Stimulated activated naive B cell treated with anti-CD40 and anti-IgM and Interleukin-4, amounts not matched to agents 10 μg/mL and 1 μg/mL and 100 μg/mL, for 72 hours (primary cell): ENCODE results near the gene C3orf49.

Experiments
- ATAC-seq, 2 donors: fragments of 150-1000 bp; cut with Tn5 transposase; replicated peaks; 2 replicates each; pipeline ENCODE4 v1.10.0; 2021; ENCODE audit warnings: moderate library complexity in 1 of 2
- DNase-seq: peaks from one replicate; pipeline ENCODE4 v3.0.0; 2021
- H3K27ac Mint-ChIP-seq: one replicate; pipeline ENCODE4 v1.8.0; 2022; ENCODE audit warnings: mild to moderate bottlenecking, mixed read lengths
- H3K27me3 Mint-ChIP-seq, 2 donors: one replicate each; pipeline ENCODE4 v1.8.0; 2022; ENCODE audit warnings: mixed read lengths in 2 of 2
- H3K36me3 Mint-ChIP-seq, 2 donors: one replicate each; pipeline ENCODE4 v1.8.0; 2022; ENCODE audit warnings: mixed read lengths in 2 of 2, mild to moderate bottlenecking in 1 of 2
- H3K4me1 Mint-ChIP-seq, 2 donors: one replicate each; pipeline ENCODE4 v1.8.0; 2022; ENCODE audit warnings: mixed read lengths in 2 of 2, mild to moderate bottlenecking in 1 of 2
- H3K4me3 Mint-ChIP-seq, 2 donors: one replicate each; pipeline ENCODE4 v1.8.0; 2022; ENCODE audit warnings: mild to moderate bottlenecking in 2 of 2, mixed read lengths in 2 of 2, moderate library complexity in 1 of 2
- H3K9me3 Mint-ChIP-seq, 2 donors: one replicate each; pipeline ENCODE4 v1.8.0; 2022; ENCODE audit warnings: mixed read lengths in 2 of 2, mild to moderate bottlenecking in 1 of 2

Gene C3orf49

DNA sequence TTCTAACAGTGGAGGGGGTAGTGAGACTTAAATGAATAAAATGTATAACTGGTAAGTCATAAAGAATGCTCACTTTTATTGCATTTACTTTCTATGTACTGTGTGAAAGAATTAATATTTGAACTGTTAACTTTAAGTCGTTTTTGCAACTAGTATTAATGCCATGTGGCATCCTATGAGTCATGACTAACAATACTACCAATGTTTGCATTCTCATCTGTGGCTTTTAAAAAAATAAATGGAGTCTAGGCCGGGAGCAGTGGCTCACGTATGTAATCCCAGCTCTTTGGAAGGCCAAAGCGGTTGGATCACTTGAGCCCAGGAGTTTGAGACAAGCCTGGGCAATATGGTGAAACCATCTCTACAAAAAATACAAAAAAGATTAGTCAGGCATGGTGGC lies 5.2 kb downstream of the C3orf49 start:
- Mint-ChIP-seq H3K27ac (no peak overlapping the region), H3K36me3 (peaks cover 7 to 23% of the 10 kb centered on the region in 2 donors), H3K9me3 (no peaks in the 10 kb centered on the region), H3K4me1 (no peaks in the 10 kb centered on the region), H3K27me3 (no peaks in the 10 kb centered on the region), H3K4me3 (no peak overlapping the region)
- no peak for ATAC-seq
- DNase-seq = no peak

DNA sequence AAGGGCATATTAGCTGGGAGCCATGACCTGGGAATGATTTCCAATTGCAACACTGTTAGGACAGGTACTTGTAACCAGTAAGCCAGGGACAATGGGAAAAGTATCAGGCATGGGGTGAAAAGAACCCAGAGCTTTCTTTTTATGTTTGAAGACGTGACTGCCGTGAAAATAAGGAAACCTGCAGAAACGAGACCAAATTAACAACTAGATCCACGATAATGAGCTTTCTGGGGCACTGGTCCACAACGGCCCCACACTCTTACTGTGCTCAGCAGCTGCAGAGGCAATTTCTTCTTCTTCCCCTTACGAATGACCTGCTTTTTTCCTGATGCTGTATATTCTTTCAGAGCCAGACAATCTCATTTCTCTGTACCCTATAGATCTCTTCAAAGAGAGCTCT lies 11.4 kb downstream of the C3orf49 start:
- no peak overlapping the region for H3K27ac Mint-ChIP-seq
- H3K4me1 Mint-ChIP-seq = no peaks in the 10 kb centered on the region
- H3K4me3 Mint-ChIP-seq = no peak overlapping the region
- no peaks in the 10 kb centered on the region for H3K9me3 Mint-ChIP-seq
- ATAC-seq (no peak), DNase-seq (no peak)
- H3K27me3 Mint-ChIP-seq = no peaks in the 10 kb centered on the region
- H3K36me3 Mint-ChIP-seq = peaks cover 22 to 38% of the 10 kb centered on the region in 2 donors

DNA sequence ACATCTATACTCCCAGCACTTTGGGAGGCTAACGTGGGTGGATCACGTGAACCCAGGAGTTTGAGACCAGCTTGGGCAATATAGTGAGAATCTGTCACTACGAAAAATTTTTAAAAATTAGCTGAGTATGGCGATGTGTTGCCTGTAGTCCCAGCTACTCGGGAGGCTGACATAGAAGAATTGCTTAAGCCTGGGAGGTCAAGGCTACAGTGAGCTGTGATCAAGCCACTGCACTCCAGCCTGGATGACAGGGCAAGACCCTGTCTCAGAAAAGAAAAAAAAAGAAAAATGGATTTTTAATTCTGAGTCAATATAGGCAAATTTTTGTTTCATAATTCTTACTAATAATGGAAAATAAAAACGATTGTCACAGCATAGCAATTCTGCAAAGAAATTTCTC lies 13.3 kb downstream of the C3orf49 start:
- Mint-ChIP-seq H3K9me3 (no peaks in the 10 kb centered on the region), H3K27ac (no peak overlapping the region), H3K4me1 (no peaks in the 10 kb centered on the region), H3K4me3 (no peak overlapping the region), H3K27me3 (no peaks in the 10 kb centered on the region), H3K36me3 (peaks cover 20 to 32% of the 10 kb centered on the region in 2 donors)
- ATAC-seq = no peak
- DNase-seq = no peak

DNA sequence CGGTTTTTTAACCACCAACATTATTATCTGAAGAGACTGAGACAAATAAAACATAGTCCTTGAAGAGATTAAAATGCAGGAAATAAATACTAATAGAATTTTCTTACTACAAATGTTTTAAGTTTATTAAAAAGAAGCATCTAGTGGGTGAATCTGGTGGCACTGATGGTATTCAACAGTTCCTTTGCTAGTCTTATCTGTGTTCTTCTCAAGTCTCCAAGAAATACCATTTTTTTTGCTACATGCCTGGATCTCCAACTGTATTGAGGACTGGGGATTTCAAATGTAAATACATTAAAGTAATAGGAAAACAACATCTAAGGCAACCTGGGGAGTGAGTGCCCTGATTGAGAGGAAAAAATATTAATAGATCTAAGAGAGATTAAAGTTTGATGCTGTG lies 22.6 kb downstream of the C3orf49 start:
- DNase-seq (no peak), ATAC-seq (no peak)
- no peaks in the 10 kb centered on the region for H3K9me3 Mint-ChIP-seq
- H3K27ac Mint-ChIP-seq = no peak overlapping the region
- H3K4me1 Mint-ChIP-seq = peaks cover 4 to 9% of the 10 kb centered on the region in 2 donors
- H3K4me3 Mint-ChIP-seq = no peak overlapping the region
- H3K36me3 Mint-ChIP-seq = peaks cover 3 to 30% of the 10 kb centered on the region in 2 donors
- no peaks in the 10 kb centered on the region for H3K27me3 Mint-ChIP-seq

DNA sequence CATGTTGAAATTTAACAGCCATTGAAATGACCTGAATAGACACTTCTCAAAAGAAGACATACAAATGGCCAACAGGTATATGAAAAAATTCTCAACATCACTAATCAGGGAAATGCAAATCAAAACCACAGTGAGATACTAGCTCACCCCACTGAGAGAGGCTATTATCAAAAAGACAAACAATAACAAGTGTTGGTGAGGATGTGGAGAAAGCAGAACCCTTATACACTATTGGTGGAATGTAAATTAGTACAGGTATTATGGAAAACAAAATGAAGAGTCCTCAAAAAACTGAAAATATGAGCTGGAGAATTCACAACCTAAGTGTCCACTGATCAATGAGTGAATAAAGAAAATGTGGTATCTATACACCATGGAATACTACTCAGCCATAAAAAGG lies 23.0 kb downstream of the C3orf49 start:
- H3K4me1 Mint-ChIP-seq = peaks cover 6 to 11% of the 10 kb centered on the region in 2 donors
- ATAC-seq (no peak), DNase-seq (no peak)
- H3K4me3 Mint-ChIP-seq = no peak overlapping the region
- no peak overlapping the region for H3K27ac Mint-ChIP-seq
- H3K9me3 Mint-ChIP-seq = no peaks in the 10 kb centered on the region
- no peaks in the 10 kb centered on the region for H3K27me3 Mint-ChIP-seq
- H3K36me3 Mint-ChIP-seq = peaks cover 3 to 30% of the 10 kb centered on the region in 2 donors

DNA sequence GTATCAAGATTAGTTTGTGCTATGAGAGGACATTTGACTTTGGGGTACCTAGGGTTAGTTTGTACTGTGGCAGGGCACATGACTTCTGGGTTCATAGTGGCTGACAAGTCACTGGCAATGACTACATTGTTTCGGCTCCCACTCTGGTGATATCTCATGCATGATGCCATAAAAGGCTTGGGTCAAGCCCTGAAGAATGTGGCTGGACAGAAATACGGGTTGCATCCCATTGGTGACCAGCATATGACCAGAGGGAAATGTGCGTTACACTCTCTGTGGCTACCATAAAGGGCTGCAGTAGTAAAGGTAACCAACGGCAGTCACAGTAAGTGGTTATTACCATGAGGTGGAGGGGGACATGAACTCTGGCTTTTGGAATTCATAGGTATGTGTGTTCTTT lies 26.1 kb downstream of the C3orf49 start:
- DNase-seq = no peak
- Mint-ChIP-seq H3K4me3 (no peak overlapping the region), H3K27me3 (no peaks in the 10 kb centered on the region), H3K27ac (no peak overlapping the region), H3K9me3 (no peaks in the 10 kb centered on the region), H3K4me1 (peaks cover 6 to 15% of the 10 kb centered on the region in 2 donors), H3K36me3 (peaks cover under 1 to 26% of the 10 kb centered on the region in 2 donors)
- ATAC-seq = no peak

DNA sequence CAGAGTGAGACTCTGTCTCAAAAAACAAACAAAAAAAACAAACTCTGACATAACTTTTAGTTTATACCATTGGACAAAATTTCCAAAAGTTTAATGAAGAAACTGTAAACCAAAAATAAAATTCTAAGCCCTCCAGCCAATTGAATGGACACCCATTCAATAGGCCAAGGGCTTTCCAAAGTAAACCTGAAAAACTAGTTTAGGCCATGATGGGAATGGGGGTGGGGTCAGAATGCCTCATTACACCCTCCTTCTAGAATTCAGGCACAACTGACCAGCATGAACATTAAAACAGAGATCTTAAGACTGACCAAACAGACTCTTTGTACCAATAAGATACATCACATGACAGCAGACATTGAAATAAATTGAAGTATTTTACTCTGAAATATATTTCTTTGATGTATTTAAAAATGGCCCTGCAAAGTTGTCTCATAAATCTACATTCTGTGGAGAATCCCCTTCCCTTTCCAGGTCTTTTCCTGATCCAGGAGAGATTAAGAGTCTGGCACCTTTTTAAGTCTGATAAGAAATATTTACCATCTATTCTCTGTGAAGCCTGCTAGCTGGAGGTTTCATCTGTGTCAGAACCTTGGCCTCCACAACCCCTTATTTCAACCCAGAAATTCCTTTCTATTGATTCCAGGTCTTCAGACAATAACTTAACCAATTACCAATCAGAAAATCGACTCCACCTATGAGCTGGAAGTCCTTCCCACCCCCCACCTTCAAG lies 28.8 kb downstream of the C3orf49 start:
- H3K9me3 Mint-ChIP-seq = no peaks in the 10 kb centered on the region
- no peak for ATAC-seq
- DNase-seq = no peak
- no peak overlapping the region for H3K4me3 Mint-ChIP-seq
- peaks cover 7 to 25% of the 10 kb centered on the region in 2 donors for H3K36me3 Mint-ChIP-seq
- H3K27ac Mint-ChIP-seq = no peak overlapping the region
- peaks cover 7 to 23% of the 10 kb centered on the region in 2 donors for H3K4me1 Mint-ChIP-seq
- no peaks in the 10 kb centered on the region for H3K27me3 Mint-ChIP-seq

DNA sequence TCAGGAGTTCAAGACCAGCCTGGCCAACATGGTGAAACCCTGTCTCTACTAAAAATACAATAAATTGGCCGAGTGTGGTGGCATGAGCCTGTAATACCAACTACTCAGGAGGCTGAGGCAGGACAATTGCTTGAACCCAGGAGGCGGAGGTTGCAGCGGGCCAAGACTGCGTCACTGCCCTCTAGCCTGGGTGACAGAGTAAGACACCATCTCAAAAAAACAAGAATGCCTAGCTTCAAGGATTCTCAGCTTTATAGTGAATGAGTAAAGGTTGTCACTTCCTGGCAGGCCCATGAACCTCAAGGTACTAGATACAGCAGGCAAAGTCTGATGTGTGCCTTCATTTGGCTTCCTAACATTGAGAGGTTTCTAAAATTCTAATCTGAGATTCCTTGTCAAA lies 30.1 kb downstream of the C3orf49 start:
- Mint-ChIP-seq H3K4me3 (no peak overlapping the region), H3K27ac (no peak overlapping the region), H3K9me3 (no peaks in the 10 kb centered on the region), H3K27me3 (no peaks in the 10 kb centered on the region), H3K4me1 (peaks cover 5 to 21% of the 10 kb centered on the region in 2 donors), H3K36me3 (peaks cover 7 to 17% of the 10 kb centered on the region in 2 donors)
- no peak for DNase-seq
- ATAC-seq = no peak

DNA sequence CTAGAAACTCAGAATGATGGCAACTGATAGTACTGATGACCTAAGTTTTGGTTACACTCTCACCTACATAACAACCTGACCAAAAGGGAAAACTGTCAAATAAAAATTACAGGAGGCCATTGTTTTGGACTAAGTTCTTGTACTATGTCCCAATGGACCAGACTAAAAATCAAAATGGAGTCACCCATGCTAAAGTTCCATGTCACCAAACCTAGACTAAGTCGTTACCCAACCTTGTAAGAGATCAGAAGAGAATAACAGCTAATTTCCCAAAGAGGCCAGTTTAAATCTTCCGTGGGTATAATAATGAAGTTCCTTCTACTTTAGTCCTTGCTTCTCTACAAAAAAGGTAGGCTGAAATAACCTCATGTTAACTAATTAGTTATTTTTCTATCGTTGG lies 32.2 kb downstream of the C3orf49 start:
- DNase-seq (no peak), ATAC-seq (no peak)
- no peak overlapping the region for H3K4me3 Mint-ChIP-seq
- no peaks in the 10 kb centered on the region for H3K27me3 Mint-ChIP-seq
- H3K9me3 Mint-ChIP-seq = no peaks in the 10 kb centered on the region
- H3K27ac Mint-ChIP-seq = no peak overlapping the region
- H3K36me3 Mint-ChIP-seq = peaks cover 9 to 13% of the 10 kb centered on the region in 2 donors
- H3K4me1 Mint-ChIP-seq = peaks cover 4 to 14% of the 10 kb centered on the region in 2 donors

DNA sequence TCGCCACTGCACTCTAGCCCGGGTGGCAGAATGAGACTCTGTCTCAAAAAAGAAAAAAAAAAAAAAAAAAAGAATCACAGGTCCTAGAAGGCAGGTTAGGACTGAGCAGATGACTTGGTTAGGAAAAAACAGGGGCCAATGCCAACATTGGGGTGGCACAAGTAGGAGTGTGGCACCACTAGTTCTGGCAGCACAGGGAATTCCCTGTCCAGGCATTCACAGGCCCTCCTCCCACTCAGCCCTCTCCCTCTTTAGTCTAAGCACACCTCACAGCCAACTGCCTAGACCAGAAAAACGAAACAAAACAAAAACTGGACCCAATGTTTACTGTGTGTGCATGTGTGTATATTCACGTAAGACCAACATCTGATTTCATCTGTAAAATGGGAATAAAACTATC lies 34.0 kb downstream of the C3orf49 start:
- DNase-seq (no peak), ATAC-seq (no peak)
- peaks cover 2 to 9% of the 10 kb centered on the region in 2 donors for H3K4me1 Mint-ChIP-seq
- no peak overlapping the region for H3K4me3 Mint-ChIP-seq
- no peak overlapping the region for H3K27ac Mint-ChIP-seq
- H3K36me3 Mint-ChIP-seq = peaks cover 11 to 13% of the 10 kb centered on the region in 2 donors
- no peaks in the 10 kb centered on the region for H3K9me3 Mint-ChIP-seq
- no peaks in the 10 kb centered on the region for H3K27me3 Mint-ChIP-seq

DNA sequence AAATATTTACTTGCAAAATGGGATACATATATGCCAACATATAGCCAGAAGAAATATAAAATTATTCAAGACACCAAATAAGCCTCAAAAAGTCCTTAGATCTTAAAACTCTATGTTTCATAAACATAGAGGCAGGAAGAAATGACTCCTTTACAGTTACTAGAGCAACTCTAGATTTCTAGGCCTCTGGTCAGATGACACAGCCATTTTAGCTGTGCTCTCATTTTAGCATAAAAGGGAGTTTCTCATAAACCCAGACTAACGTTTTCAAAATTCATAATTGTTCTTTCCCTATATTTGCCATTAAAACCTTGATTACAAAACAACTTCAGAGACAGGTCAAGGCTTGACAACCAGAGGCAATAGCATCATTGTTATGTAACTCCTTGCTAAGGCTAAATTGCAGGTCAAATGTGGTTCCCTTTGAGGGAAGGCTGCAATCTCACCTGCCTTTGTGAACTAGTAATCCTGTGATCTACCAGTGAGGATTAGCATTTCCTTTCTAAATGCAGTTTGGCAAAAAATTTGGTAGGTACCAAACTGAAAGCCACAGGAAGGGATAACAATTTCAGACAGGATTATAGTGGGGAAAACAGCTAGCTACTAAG lies 36.3 kb downstream of the C3orf49 start:
- no peak for DNase-seq
- H3K27ac Mint-ChIP-seq = no peak overlapping the region

DNA sequence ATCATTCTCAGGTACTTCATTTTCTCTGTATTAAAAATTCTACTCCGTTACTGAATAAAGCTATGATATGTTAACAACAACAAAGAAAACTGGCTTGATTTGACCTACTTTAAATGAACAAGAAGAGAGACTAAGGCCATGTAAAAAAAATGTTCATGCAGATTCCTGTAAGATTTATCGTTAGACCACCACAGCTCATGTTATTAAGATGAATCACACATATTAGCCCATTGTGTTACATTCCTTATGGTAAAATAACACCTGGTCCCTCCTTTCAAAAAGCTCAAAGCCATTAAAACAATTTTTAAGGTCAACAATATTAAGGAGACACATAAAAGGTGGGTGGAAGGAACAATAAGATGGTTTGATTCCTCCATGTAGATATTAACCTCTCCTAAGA lies 38.2 kb downstream of the C3orf49 start:
- ATAC-seq = no peak
- Mint-ChIP-seq H3K36me3 (peaks cover 7 to 10% of the 10 kb centered on the region in 2 donors), H3K9me3 (no peaks in the 10 kb centered on the region), H3K4me1 (peaks cover 18 to 34% of the 10 kb centered on the region in 2 donors), H3K27ac (no peak overlapping the region), H3K4me3 (no peak overlapping the region), H3K27me3 (no peaks in the 10 kb centered on the region)
- no peak for DNase-seq

More for the DNA sequence above, 36.3 kb downstream of the C3orf49 start:
- no peak for ATAC-seq
- Mint-ChIP-seq H3K4me3 (no peak overlapping the region), H3K27me3 (no peaks in the 10 kb centered on the region), H3K36me3 (peaks cover 11 to 18% of the 10 kb centered on the region in 2 donors), H3K4me1 (peaks cover 8 to 21% of the 10 kb centered on the region in 2 donors), H3K9me3 (no peaks in the 10 kb centered on the region)

DNA sequence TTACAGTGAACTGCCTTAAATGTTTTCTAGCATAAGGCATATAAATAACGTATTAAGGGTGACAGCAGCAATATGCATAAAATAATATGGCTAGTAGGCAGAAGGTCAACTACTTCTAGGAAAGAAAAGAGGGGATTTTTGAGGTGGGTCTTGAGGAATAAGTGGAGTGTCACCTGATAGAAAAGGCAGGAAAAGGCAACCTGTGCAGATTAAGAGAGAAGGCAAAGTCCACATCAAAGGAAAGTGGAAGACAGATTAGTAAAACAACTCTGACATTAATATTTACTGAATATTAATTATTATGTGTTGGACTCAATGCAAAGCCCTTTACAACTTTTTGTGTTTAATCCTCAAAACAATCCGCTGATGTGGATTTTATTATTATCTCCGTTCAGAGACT lies 41.7 kb downstream of the C3orf49 start:
- H3K36me3 Mint-ChIP-seq = peaks cover 2 to 21% of the 10 kb centered on the region in 2 donors
- no peak overlapping the region for H3K4me3 Mint-ChIP-seq
- H3K27ac Mint-ChIP-seq = no peak overlapping the region
- H3K9me3 Mint-ChIP-seq = no peaks in the 10 kb centered on the region
- DNase-seq = no peak
- no peak for ATAC-seq
- no peaks in the 10 kb centered on the region for H3K27me3 Mint-ChIP-seq
- peaks cover 30 to 49% of the 10 kb centered on the region in 2 donors for H3K4me1 Mint-ChIP-seq

DNA sequence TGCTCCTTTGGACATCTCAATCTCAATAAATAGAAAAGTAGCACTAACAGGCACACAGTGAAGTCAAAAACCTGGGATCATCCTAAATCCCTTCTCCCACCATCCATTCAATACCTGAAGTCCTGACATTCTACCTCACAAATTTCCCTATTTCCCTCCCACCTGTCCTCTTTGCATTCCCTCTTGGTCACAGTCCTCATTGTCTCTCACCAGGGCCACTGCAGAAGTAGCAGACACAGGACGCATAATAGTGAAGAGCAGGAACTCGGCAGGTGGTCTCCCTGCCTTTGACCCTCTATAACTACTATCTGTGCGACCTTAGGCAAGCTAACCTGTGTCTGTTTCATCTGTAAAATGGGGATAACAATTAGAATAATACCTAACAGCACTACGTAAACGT lies 42.2 kb downstream of the C3orf49 start:
- DNase-seq (no peak), ATAC-seq (no peak)
- H3K27me3 Mint-ChIP-seq = no peaks in the 10 kb centered on the region
- H3K36me3 Mint-ChIP-seq = peaks cover 2 to 21% of the 10 kb centered on the region in 2 donors
- H3K4me1 Mint-ChIP-seq = peaks cover 30 to 50% of the 10 kb centered on the region in 2 donors
- no peaks in the 10 kb centered on the region for H3K9me3 Mint-ChIP-seq
- H3K4me3 Mint-ChIP-seq = no peak overlapping the region
- H3K27ac Mint-ChIP-seq = no peak overlapping the region

DNA sequence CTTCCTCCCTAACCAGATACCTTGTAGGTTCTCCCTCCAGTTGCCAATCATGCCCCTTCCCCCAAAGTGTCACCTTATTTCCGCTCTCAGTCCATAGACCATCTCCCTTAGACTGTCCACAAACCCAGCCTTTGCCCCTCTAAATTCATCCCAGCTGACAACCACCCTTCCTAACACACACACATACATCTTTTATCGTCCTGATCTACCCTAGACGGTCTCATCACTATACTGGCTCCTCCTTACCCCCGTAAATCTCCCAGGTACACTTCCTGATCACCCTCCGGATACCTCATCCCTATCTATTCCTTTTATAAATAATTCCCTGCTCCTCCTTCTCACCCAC lies 43.7 kb downstream of the C3orf49 start:
- peaks cover 4 to 28% of the 10 kb centered on the region in 2 donors for H3K36me3 Mint-ChIP-seq
- H3K9me3 Mint-ChIP-seq = no peaks in the 10 kb centered on the region
- H3K27me3 Mint-ChIP-seq = no peaks in the 10 kb centered on the region
- H3K4me3 Mint-ChIP-seq = peak overlapping the region; percentile 99
- ATAC-seq (no peak), DNase-seq (no peak)
- H3K27ac Mint-ChIP-seq = peak overlapping the region; percentile 100
- peaks cover 32 to 54% of the 10 kb centered on the region in 2 donors for H3K4me1 Mint-ChIP-seq
